LNCAP (cell line): ENCODE results near the gene WWOX.

Source experiments
- CTCF ChIP-seq: fragments of 450-650 bp; IDR thresholded peaks from 2 replicates; pipeline ENCODE4 v1.5.1; 2017; ENCODE audit warnings: mild to moderate bottlenecking

WWOX gene

DNA sequence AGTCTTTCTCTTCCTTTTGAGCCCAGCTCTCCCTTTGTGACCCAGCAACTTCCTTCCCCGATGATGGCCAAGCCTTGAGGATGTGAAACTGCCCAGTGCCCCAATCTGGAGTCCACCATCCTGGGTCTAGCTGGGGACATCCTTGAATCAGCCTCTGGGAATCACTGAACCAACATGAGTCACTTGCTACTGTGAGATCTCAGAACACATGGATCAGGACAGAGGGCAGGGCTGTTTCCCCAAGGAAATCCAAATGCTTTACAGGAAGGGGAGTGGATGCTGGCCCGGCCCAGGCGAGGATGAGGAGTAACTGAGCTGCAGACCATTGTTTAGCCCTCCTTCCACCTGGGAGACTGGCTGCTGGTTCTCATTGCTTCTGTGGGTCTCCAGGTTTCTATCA, 547.6 kb downstream of the WWOX start:
- TF ChIP-seq CTCF, result no peak

GRCh38 chr16:78647491-78647890, 548.0 kb downstream of the WWOX start:
- TF ChIP-seq CTCF, result no peak

DNA sequence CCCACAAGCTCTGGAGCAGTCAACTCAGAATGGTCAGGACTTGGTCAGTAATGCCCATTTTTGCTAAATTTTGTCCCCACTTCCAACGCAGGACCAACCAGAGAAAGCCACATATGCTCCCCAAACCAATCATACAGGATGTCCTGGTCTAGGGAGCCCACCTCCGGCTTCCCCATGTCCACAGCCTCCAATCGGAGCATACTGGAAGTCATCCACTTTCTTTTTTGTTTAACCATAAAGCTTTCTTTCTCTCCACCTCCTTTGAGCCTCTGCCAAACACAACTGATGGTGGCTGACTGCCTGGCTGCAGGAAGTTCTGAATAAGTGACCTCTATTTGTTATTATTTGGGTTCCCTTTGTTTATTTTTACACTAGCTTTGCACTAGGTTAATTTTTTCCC, 549.1 kb downstream of the WWOX start:
- TF ChIP-seq CTCF, result no peak

DNA sequence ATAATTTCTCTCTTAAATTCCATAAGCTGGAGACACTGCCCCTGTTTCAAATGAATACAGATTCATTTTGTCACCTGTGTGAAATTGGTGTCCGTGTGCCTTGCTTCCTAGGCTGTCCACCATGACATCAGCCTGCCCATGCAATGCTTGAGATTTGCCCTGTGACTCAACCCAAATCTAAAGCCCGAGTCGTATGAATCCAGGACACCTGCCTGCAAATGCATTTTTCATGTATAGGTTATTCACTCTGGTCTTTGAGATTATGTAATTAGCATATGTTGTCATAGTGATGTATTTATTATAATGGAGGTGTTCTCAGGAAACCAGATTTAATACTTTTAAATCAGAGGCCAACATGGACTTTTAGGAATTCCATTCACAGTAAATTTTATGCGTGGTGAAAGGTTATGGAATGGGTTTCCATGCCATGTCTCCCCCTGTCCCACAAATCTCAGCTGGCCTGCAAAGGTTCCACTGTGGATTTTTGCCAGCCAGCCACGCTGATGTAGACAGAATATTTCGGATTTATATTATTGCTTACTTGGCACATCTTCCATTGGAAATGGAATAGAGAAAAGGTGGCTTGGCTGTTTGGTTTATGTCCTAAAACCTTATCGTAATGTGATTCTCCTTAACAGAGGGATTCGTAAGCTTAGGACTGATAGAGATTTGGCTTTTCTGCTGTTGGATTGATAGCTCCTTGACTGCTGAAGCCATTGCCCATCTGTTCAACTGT, 551.1 kb downstream of the WWOX start:
- TF ChIP-seq CTCF, result no peak

- no peak for TF ChIP-seq CTCF
Observed at GRCh38 chr16:78654929-78655328, 555.5 kb downstream of the WWOX start.

GRCh38 chr16:78655331-78656113, 556.1 kb downstream of the WWOX start:
- TF ChIP-seq CTCF, result no peak

DNA sequence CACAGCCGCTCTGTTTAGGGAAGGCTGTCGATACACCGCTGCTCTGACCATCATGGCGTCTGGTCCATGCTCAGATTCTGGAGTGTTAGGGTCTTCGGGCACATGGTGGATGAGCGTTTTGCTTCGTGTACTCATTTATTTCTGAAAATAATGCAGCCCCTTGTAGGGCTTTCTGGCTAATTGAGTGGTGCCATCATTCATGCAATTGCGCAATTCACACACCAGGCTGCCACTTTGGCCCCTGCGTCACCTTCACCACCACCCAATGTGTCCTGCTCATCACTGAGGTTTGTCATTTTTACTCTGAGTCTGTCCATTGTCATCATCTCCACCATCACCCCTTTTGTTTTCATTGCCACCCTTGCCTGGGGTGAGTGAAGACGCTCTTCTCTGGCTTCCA, 557.4 kb downstream of the WWOX start:
- TF ChIP-seq CTCF, result no peak
